ENCODE data around the gene PRPF40B.
A peak's percentile ranks its signal among the peaks of the same experiment; 100 is the strongest.
"Not testable (repeated sequence)": the region's sequence is repeated elsewhere in the genome, so short reads cannot be mapped to it uniquely, and the experiment has no call there.

Gene PRPF40B

DNA sequence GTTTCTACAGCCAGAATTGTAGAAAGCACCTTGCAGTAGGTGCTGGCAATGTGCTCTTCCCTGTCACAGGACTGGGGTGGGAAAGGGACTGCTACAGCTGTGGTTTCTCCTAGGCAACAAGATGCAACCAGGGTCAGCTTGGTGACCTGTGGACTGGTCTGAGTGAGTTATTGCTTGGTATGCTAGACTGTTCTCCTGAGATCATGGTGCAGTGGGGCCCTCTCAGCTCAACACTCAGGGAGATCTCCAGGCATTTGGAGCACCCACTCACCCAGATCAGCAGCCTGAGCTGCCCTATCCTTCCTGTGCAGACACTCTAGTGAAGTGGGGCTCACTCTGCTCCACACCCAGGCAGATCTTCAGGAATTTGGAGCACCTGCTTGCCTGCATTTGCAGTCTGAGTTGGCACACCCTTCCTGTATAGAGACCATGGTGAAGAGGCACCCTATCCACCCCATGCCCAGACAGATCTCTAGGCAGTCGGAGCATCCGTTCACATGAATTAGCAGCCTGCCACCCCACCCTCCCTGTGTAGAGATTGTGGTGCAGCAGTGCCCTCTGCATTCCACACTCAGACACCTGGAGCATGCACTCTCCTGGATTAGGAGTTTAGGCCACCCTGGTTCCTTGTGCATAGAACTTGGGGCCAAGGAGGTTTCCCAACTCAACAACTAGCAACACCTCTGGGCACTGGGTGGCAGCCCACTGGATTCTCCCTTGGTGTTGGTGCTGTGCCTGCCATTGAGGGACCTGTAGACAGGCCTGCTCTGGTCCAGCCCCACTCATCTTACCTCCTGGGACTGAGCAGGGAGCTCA is 14.1 kb upstream of the PRPF40B start:
- no peak for DNase-seq
- H3K27me3 Mint-ChIP-seq (ENCODE audit: low read depth, poor library complexity), result peaks cover 3% of the 10 kb centered on the region
- peaks cover 18% of the 10 kb centered on the region for H3K4me1 Mint-ChIP-seq
- H3K4me3 Mint-ChIP-seq, result peak overlapping the region; percentile 36
- H3K27ac Mint-ChIP-seq, result peak overlapping the region; percentile 92
- peaks cover 50% of the 10 kb centered on the region for H3K36me3 Mint-ChIP-seq (ENCODE audit: low read depth)
- TF ChIP-seq, protein P1, sequence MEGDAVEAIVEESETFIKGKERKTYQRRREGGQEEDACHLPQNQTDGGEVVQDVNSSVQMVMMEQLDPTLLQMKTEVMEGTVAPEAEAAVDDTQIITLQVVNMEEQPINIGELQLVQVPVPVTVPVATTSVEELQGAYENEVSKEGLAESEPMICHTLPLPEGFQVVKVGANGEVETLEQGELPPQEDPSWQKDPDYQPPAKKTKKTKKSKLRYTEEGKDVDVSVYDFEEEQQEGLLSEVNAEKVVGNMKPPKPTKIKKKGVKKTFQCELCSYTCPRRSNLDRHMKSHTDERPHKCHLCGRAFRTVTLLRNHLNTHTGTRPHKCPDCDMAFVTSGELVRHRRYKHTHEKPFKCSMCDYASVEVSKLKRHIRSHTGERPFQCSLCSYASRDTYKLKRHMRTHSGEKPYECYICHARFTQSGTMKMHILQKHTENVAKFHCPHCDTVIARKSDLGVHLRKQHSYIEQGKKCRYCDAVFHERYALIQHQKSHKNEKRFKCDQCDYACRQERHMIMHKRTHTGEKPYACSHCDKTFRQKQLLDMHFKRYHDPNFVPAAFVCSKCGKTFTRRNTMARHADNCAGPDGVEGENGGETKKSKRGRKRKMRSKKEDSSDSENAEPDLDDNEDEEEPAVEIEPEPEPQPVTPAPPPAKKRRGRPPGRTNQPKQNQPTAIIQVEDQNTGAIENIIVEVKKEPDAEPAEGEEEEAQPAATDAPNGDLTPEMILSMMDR (IDR thresholded peaks at IDR 0.05), result no peak
- H3K9me3 Mint-ChIP-seq, result peaks cover 56% of the 10 kb centered on the region

DNA sequence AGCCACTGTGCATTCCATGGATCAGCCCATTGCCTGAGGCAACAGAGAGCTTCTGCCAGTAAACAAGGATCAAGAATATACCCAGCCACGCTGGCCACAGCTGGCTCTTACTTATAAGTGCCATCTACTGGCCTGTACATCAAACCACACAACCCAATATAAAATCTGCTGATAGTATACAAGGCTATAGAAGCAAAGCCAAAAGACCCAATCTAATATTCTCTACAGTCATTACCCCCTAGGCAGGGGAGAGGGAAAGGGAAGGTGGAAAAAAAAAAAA is 13.5 kb upstream of the PRPF40B start:
- H3K9me3 Mint-ChIP-seq, result peaks cover 61% of the 10 kb centered on the region
- peaks cover 3% of the 10 kb centered on the region for H3K27me3 Mint-ChIP-seq (ENCODE audit: low read depth, poor library complexity)
- H3K27ac Mint-ChIP-seq, result no peak overlapping the region
- peaks cover 53% of the 10 kb centered on the region for H3K36me3 Mint-ChIP-seq (ENCODE audit: low read depth)
- H3K4me1 Mint-ChIP-seq, result peaks cover 18% of the 10 kb centered on the region
- no peak overlapping the region for H3K4me3 Mint-ChIP-seq
- DNase-seq, result no peak
- TF ChIP-seq, protein P1 (IDR thresholded peaks at IDR 0.05), result no peak

DNA sequence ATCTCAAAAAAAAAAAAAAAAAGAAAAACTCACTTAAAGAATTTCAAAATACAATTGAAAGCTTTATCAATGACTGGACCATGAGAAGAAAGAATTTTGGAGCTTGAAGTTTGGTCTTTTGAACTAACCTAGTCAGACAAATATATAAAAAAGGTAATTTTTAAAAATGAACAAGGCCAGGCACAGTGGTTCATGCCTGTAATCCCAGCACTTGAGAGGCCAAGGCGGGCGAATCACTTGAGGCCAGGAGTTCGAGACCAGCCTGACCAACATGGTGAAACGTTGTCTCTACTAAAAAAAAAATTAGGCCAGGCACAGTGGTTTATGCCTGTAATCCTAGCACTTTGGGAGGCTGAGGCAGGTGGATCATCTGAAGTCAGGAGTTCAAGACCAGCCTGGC is 12.6 kb upstream of the PRPF40B start:
- not testable (repeated sequence) for DNase-seq; H3K27me3 Mint-ChIP-seq (ENCODE audit: low read depth, poor library complexity); H3K27ac Mint-ChIP-seq; H3K4me3 Mint-ChIP-seq
- peaks cover 11% of the 10 kb centered on the region for H3K4me1 Mint-ChIP-seq
- H3K9me3 Mint-ChIP-seq, result peaks cover 68% of the 10 kb centered on the region
- H3K36me3 Mint-ChIP-seq (ENCODE audit: low read depth), result peaks cover 58% of the 10 kb centered on the region

DNA sequence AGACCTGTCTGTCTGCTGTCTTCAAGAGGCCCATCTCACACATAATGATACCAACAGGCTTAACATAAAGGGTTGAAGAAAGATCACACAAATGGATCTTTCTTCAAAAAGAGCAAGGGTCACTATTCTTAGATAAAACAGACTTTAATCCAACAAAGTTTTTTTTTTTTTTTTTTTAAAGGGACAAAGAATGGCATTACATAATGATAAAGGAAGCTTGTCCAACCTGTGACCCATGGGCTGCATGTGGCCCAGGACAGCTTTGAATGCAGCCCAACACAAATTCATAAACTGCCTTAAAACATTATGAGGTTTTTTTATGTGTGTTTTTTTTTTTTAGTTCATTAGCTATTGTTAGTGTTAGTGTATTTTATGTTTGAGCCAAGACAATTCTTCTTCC is 11.2 kb upstream of the PRPF40B start:
- DNase-seq, result no peak
- no peak overlapping the region for H3K27ac Mint-ChIP-seq
- TF ChIP-seq, protein P1 (IDR thresholded peaks at IDR 0.05), result no peak
- H3K27me3 Mint-ChIP-seq (ENCODE audit: low read depth, poor library complexity), result peaks cover 8% of the 10 kb centered on the region
- no peak overlapping the region for H3K4me3 Mint-ChIP-seq
- peaks cover 20% of the 10 kb centered on the region for H3K4me1 Mint-ChIP-seq
- H3K9me3 Mint-ChIP-seq, result peaks cover 73% of the 10 kb centered on the region
- peaks cover 47% of the 10 kb centered on the region for H3K36me3 Mint-ChIP-seq (ENCODE audit: low read depth)

DNA sequence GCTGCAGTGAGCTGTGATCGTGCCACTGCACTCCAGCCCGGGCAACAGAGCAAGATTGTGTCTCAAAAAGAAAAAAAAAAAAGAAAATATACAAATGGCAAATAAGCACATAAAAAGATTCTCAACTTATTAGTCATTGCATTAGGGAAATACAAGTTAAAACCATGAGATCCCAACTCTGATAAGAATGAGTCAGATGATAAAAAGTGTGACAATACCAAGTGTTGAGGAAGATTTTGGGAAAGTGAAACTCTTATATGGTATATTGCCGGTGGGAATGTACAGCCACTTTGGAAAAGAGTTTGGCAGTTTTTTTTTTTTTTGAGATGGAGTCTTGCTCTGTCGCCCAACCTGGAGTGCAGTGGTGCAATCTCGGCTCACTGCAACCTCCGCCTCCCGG is 7.6 kb upstream of the PRPF40B start:
- Mint-ChIP-seq H3K36me3 (ENCODE audit: low read depth) (peaks cover 24% of the 10 kb centered on the region), H3K27me3 (ENCODE audit: low read depth, poor library complexity) (peaks cover 10% of the 10 kb centered on the region), H3K4me1 (peaks cover 10% of the 10 kb centered on the region), H3K27ac (no peak overlapping the region), H3K4me3 (no peak overlapping the region), H3K9me3 (peaks cover 47% of the 10 kb centered on the region)
- TF ChIP-seq, protein P1 (IDR thresholded peaks at IDR 0.05), result no peak
- no peak for DNase-seq

DNA sequence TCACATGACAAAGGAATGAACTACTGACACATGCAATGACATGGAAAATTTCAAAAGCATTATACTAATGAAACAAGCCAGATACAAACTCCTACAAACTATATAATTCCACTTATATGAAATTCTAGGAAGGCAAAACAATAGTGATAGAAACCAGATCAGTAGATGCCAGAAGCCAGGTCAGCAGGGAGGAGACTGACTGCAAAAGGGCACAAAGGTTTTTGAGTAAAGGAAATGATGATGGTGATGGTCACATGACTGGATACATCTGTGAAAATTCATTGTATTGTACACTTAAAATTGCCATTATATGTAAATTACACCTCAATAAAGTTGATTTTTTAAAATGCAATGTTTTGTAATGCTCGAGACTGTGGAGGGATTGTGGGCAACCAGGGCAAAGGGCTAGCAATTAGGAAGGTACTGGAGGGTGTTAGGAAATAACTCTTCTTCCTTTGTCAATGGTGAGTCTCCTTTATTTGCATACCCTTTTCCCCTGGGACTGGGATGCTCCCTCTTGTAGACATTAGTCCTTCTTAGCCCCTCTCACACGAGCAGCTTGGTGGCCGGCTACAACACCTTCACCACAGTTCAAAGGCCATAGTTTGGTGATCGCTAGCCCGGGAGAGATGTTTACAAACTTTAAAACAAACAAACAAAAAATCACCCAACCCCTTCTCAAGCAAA is 6.7 kb upstream of the PRPF40B start:
- no peak for DNase-seq
- Mint-ChIP-seq H3K27ac (no peak overlapping the region), H3K4me3 (no peak overlapping the region), H3K27me3 (ENCODE audit: low read depth, poor library complexity) (peaks cover 10% of the 10 kb centered on the region), H3K4me1 (peaks cover 20% of the 10 kb centered on the region), H3K9me3 (peaks cover 40% of the 10 kb centered on the region), H3K36me3 (ENCODE audit: low read depth) (peaks cover 24% of the 10 kb centered on the region)
- TF ChIP-seq, protein P1 (IDR thresholded peaks at IDR 0.05), result no peak
